Motor neuron (in vitro differentiated cells): ENCODE data around the gene PCSK1N. TPM values are rescaled to one million over a fixed set of nuclear protein-coding genes. Genes with fewer than 3 reads are reported as not detected.

ENCODE experiments used
- ATAC-seq, 8 experiments: fragments of 200-7000 bp; cut with Tn5 transposase; replicated peaks in 6 of 8; 2 replicates each; pipeline ENCODE4 v1.8.0; 2021; ENCODE audit warnings: mild to moderate bottlenecking in 8 of 8, moderate library complexity in 8 of 8
- H3K27ac ChIP-seq, 2 donors: fragments of 250-450 bp; sonication (Bioruptor Pico); 2 replicates each; pipeline ENCODE4 v1.9.0; 2021; ENCODE audit warnings: antibody characterized with exemption in 2 of 2, mild to moderate bottlenecking in 2 of 2, moderate library complexity in 1 of 2
- H3K4me1 ChIP-seq, 2 donors: fragments of 250-450 bp; sonication (Bioruptor Pico); replicated peaks in 1 of 2; 2 replicates each; pipeline ENCODE4 v1.6.1; 2021; ENCODE audit warnings: antibody characterized with exemption in 2 of 2, mild to moderate bottlenecking in 2 of 2, moderate library complexity in 1 of 2
- H3K4me3 ChIP-seq, 5 donors: fragments of 250-450 bp; sonication (Bioruptor Pico); 2 replicates each; pipeline ENCODE4 v1.9.0; 2021; ENCODE audit warnings: antibody characterized with exemption in 5 of 5, mild to moderate bottlenecking in 5 of 5, moderate library complexity in 4 of 5
- WGBS, 10 experiments: fragments of 450-650 bp; shearing (Covaris generic); methylation state at CpG; one replicate each; pipeline ENCODE4 v1.0.0; 2022; 5-methylcytosine and 5-hydroxymethylcytosine counted together
- in situ Hi-C, 9 experiments: fragments of 400-800 bp; cut with MboI; loops; one replicate each; pipeline ENCODE4 v1.15.0; 2021; ENCODE audit warnings: low sequenced_read_pairs in 9 of 9, low pct_unique_long_range_greater_than_20kb in 2 of 9; ENCODE audit not compliant: unreplicated experiment in 9 of 9
- total RNA-seq, 8 experiments: library from RNA; unstranded; fragments of 300-600 nt; gene quantifications; 2 replicates each; pipeline versions ENCODE4 v1.2.3 to v1.2.4, GENCODE V29; 2022

The PCSK1N gene
- total RNA-seq, 8 experiments from 2014 or later: 4.0 to 103 (median 33.2) TPM

DNA sequence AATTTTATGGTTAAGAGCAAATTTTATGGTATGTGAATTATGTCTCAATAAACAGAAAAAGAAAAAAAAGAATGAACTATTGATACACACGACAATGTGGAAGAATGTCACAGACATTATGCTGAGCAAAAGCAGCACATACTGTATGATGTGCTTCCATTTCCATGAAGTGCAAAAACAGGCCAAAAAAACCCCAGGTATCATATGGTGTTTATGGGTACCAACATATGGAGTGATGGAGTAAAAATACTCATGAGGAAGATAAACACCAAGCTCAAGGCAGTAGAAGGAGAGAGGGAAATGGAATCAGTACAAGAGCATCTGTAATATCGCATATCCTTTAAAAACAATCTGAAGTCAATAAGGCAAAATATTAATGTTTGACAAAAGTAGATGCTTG is 53.2 kb downstream of the PCSK1N start:
- WGBS, 10 experiments: 0 to 86% (median 48%) methylated on average over 1 to 2 of the region's 2 CpGs; no CpG with 5 or more reads in 4 of the 10 experiments

DNA sequence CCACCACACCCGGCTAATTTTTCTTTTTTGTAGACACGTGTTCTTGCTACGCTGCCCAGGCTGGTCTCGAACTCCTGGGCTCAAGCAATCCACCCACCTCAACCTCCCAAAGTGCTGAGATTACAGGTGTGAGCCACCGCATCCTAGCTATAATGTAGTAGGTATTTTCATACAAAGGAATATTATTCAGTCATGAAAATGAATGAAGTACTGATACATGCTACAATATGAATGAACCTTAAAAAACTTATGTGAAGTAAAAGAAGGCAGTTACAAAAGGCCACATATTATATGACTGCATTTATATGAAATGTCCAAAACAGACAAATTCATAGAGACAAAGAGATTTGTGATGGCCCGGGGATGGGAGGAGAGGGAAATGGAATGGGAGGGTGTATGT is 53.7 kb downstream of the PCSK1N start:
- ATAC-seq: no peak
- no peaks in the 10 kb centered on the region for H3K4me1 ChIP-seq
- no peak overlapping the region for H3K4me3 ChIP-seq
- no peak overlapping the region for H3K27ac ChIP-seq
- 50 to 75% (median 60%) methylated on average over 1 to 5 of the region's 6 CpGs; no CpG with 5 or more reads in 7 of the 10 experiments for WGBS, 10 experiments
- in situ Hi-C loops: no loop called here

More for the DNA sequence above, 53.2 kb downstream of the PCSK1N start:
- no peak overlapping the region for H3K4me3 ChIP-seq
- H3K4me1 ChIP-seq: no peaks in the 10 kb centered on the region
- in situ Hi-C loops: no loop called here
- no peak overlapping the region for H3K27ac ChIP-seq
- ATAC-seq: no peak

Other genes with a start within 250 kb of the PCSK1N start
- gene WDR13, start 238.1 kb downstream of the PCSK1N start, total RNA-seq: 10 to 100 TPM; 42.3 to 65.7 (median 51.1) TPM
- 1 to 10 TPM in 5 of 8 experiments, under 1 TPM in 3; 0.21 to 1.8 (median 1.1) TPM for gene WAS, start 151.8 kb downstream of the PCSK1N start, total RNA-seq
- gene SUV39H1, start 138.9 kb downstream of the PCSK1N start, total RNA-seq: 1 to 10 TPM; 1.8 to 9.8 (median 3.0) TPM
- not detected for gene GLOD5, start 73.9 kb downstream of the PCSK1N start, total RNA-seq
- gene GATA1, start 49.0 kb downstream of the PCSK1N start, total RNA-seq: not detected
- gene HDAC6, start 33.5 kb downstream of the PCSK1N start, total RNA-seq: 100 to 1,000 TPM in 1 of 8 experiments, 10 to 100 TPM in 7; 29.7 to 104 (median 62.2) TPM
- under 1 TPM in 7 of 8 experiments, not detected in 1; 0.27 to 0.90 (median 0.46) TPM for gene ERAS, start 9.1 kb downstream of the PCSK1N start, total RNA-seq
- gene TIMM17B, start 62.2 kb upstream of the PCSK1N start, total RNA-seq: 100 to 1,000 TPM in 1 of 8 experiments, 10 to 100 TPM in 7; 40.6 to 102 (median 72.9) TPM
- gene PQBP1, start 62.3 kb upstream of the PCSK1N start, total RNA-seq: 100 to 1,000 TPM in 3 of 8 experiments, 10 to 100 TPM in 5; 73.0 to 123 (median 99.1) TPM
- gene SLC35A2, start 76.0 kb upstream of the PCSK1N start, total RNA-seq: 10 to 100 TPM; 15.1 to 38.3 (median 23.8) TPM
- 10 to 100 TPM in 4 of 8 experiments, 1 to 10 TPM in 4; 6.9 to 20.3 (median 9.5) TPM for gene PIM2, start 83.4 kb upstream of the PCSK1N start, total RNA-seq
- gene OTUD5, start 122.0 kb upstream of the PCSK1N start, total RNA-seq: 10 to 100 TPM; 22.0 to 49.8 (median 36.6) TPM
- 1 to 10 TPM in 6 of 8 experiments, under 1 TPM in 2; 0.65 to 3.1 (median 1.5) TPM for gene KCND1, start 136.2 kb upstream of the PCSK1N start, total RNA-seq
- gene GRIPAP1, start 166.7 kb upstream of the PCSK1N start, total RNA-seq: 10 to 100 TPM; 24.2 to 69.0 (median 44.8) TPM
- gene TFE3, start 207.7 kb upstream of the PCSK1N start, total RNA-seq: 10 to 100 TPM in 7 of 8 experiments, 1 to 10 TPM in 1; 9.7 to 43.2 (median 24.4) TPM
- gene CCDC120, start 223.4 kb upstream of the PCSK1N start, total RNA-seq: 1 to 10 TPM in 7 of 8 experiments, under 1 TPM in 1; 0.15 to 5.7 (median 3.9) TPM
- gene PRAF2, start 238.4 kb upstream of the PCSK1N start, total RNA-seq: 10 to 100 TPM in 7 of 8 experiments, 1 to 10 TPM in 1; 9.9 to 29.1 (median 14.2) TPM
- gene WDR45, start 244.3 kb upstream of the PCSK1N start, total RNA-seq: 10 to 100 TPM; 20.7 to 97.3 (median 44.5) TPM